ENCODE data around the gene RABGAP1L. TPM values are rescaled to one million over a fixed set of nuclear protein-coding genes. Genes with fewer than 3 reads are reported as not detected.

Gene RABGAP1L
- total and polyA plus RNA-seq, 2 of the 8 experiments (the other 6 are each of a cell fraction or from before 2014, with no cell fraction given), result 33.3 to 156 TPM

GRCh38 chr1:174491606-174492005 lies 332.3 kb downstream of the RABGAP1L start:
- H3K4me1 ChIP-seq (replicated peaks in 1 of 4; ENCODE audit: control insufficient read depth in 3 of 4, insufficient read depth in 4 of 4, low read length in 3 of 4), result no peaks in the 10 kb centered on the region
- H3K27ac ChIP-seq (ENCODE audit: low read depth, low read length), result no peak overlapping the region
- no peaks in the 10 kb centered on the region for H3K23me2 ChIP-seq (ENCODE audit: low read depth, low read length)
- H2AFZ ChIP-seq (ENCODE audit: low read length), result no peak overlapping the region
- no peak overlapping the region for H2BK20ac ChIP-seq (ENCODE audit: low read length)
- no peaks in the 10 kb centered on the region for H3K79me1 ChIP-seq (ENCODE audit: low read depth, low read length)
- no peak overlapping the region for H4K91ac ChIP-seq (replicated peaks; ENCODE audit: insufficient read length, low read length)
- H3K36me3 ChIP-seq (ENCODE audit: control insufficient read depth in 2 of 4, insufficient read depth in 4 of 4, low read length in 3 of 4), result no peaks in the 10 kb centered on the region
- FAIRE-seq, result no peak
- H3K14ac ChIP-seq (ENCODE audit: insufficient read length), result no peak overlapping the region
- H3K9ac ChIP-seq (replicated peaks in 1 of 4; ENCODE audit: extremely low read depth in 1 of 4, low read depth in 3 of 4, low read length in 3 of 4), result no peak overlapping the region
- no peak overlapping the region for H3K4me2 ChIP-seq (ENCODE audit: insufficient read depth in 1 of 2, low read depth in 2 of 2, low read length in 2 of 2)
- H2BK15ac ChIP-seq (ENCODE audit: low read length), result no peak overlapping the region
- no peak overlapping the region for H3K56ac ChIP-seq (replicated peaks; ENCODE audit: insufficient read length, low read depth, low read length)
- H2AK5ac ChIP-seq (ENCODE audit: low read depth, low read length), result no peak overlapping the region
- no peak overlapping the region for H2BK12ac ChIP-seq (ENCODE audit: low read depth, low read length)
- H3K4ac ChIP-seq (replicated peaks; ENCODE audit: insufficient read length, low read depth, low read length), result no peak overlapping the region
- no peak for DNase-seq (ENCODE audit: low read depth in 1 of 2, low spot score in 2 of 2)
- WGBS, 2 experiments (ENCODE audit: extremely low coverage in 1 of 2, insufficient coverage in 1 of 2, insufficient read length in 1 of 2, insufficient replicate concordance in 2 of 2, low coverage in 1 of 2, low lambda C conversion rate in 2 of 2, missing lambda C conversion rate in 1 of 2), result 77% methylated on average over 2 of the region's 2 CpGs; no CpG with 5 or more reads in 1 of the 2 experiments
- no peak overlapping the region for H3K23ac ChIP-seq (ENCODE audit: insufficient read length)
- ChIA-PET POLR2A (ENCODE audit: partially characterized antibody) (no interaction called here), CTCF (ENCODE audit: partially characterized antibody) (interaction anchor here (0.6 to 1.7 kb wide), 3 partner anchors 9 to 50 kb away, joined by 3 to 4 read pairs (median 3); no protein-coding TSS in a partner anchor)
- TF ChIP-seq ZNF274 (IDR thresholded peaks at IDR 0.05; ENCODE audit: borderline replicate concordance, extremely low read depth, low read length) (no peak), CTBP2 (IDR thresholded peaks at IDR 0.05; ENCODE audit: borderline replicate concordance, insufficient read depth, insufficient read length, low read length) (no peak), PHF8 (conservative IDR thresholded peaks at IDR 0.05; ENCODE audit: low read depth, low read length) (no peak), TCF12 (IDR thresholded peaks at IDR 0.05; ENCODE audit: low read depth, low read length) (no peak), JUND (IDR thresholded peaks at IDR 0.05; ENCODE audit: low read length) (no peak), BACH1 (IDR thresholded peaks at IDR 0.05; ENCODE audit: low read length) (no peak), TAF7 (optimal IDR thresholded peaks at IDR 0.05; ENCODE audit: borderline replicate concordance, low read depth, low read length) (no peak), ATF2 (IDR thresholded peaks at IDR 0.05; ENCODE audit: low read length) (no peak), SP1 (IDR thresholded peaks at IDR 0.05; ENCODE audit: low read depth, low read length) (no peak)
- H3K4me3 ChIP-seq (ENCODE audit: extremely low read depth in 1 of 4, insufficient read depth in 2 of 4, low read depth in 3 of 4, low read length in 4 of 4), result no peak overlapping the region
- no peak overlapping the region for H4K5ac ChIP-seq (ENCODE audit: insufficient read length, low read depth, low read length)
- H2BK120ac ChIP-seq (replicated peaks; ENCODE audit: low read depth, low read length), result no peak overlapping the region
- no peak overlapping the region for H2BK5ac ChIP-seq (ENCODE audit: low read depth, low read length)
- no peaks in the 10 kb centered on the region for H4K20me1 ChIP-seq (replicated peaks in 1 of 2; ENCODE audit: control insufficient read depth in 1 of 2, insufficient read depth in 2 of 2, low read length in 2 of 2)
- H4K8ac ChIP-seq (ENCODE audit: extremely low read depth, insufficient read depth, low read length), result no peak overlapping the region
- H3K27me3 ChIP-seq (replicated peaks in 1 of 4; ENCODE audit: control insufficient read depth in 3 of 4, extremely low read depth in 1 of 4, insufficient read depth in 3 of 4, low read length in 3 of 4), result no peaks in the 10 kb centered on the region
- H3K9me3 ChIP-seq (ENCODE audit: insufficient read depth in 2 of 2, low read depth in 1 of 2, low read length in 1 of 2), result no peaks in the 10 kb centered on the region
- H3K79me2 ChIP-seq (ENCODE audit: control insufficient read depth in 1 of 2, insufficient read depth in 2 of 2, low read length in 2 of 2), result no peaks in the 10 kb centered on the region
- no peak overlapping the region for H3K18ac ChIP-seq (ENCODE audit: extremely low read depth, low read length)

Measured in H1 (cell line).